IMR-90 (cell line): Measurements from ENCODE around the gene TTC7B. TPM values are rescaled to one million over a fixed set of nuclear protein-coding genes. Genes with fewer than 3 reads are reported as not detected.

ENCODE experiments used
- ATAC-seq: fragments of 200-7000 bp; cut with Tn5 transposase; 2 replicates; pipeline ENCODE4 v1.9.1; 2020; ENCODE audit warnings: low read depth, mild to moderate bottlenecking, moderate library complexity
- BruUV-seq: library from RNA; stranded (reverse); fragments of 400-500 nt; replicated peaks from 2 replicates; lab custom pipeline; 2021; lab: Mats Ljungman, UMichigan
- CTCF ChIA-PET: fragments of 300-600 bp; formaldehyde crosslinking; extraction: SDS; loops from one replicate; lab custom pipeline; 2021; ENCODE audit warnings: antibody characterized with exemption; lab: Yijun Ruan, JAX
- POLR2A ChIA-PET: fragments of 300-600 bp; sonication (Branson Sonifier 250); formaldehyde crosslinking; loops from one replicate; lab custom pipeline; 2022; ENCODE audit warnings: antibody characterized with exemption; ENCODE audit not compliant: unreplicated experiment; lab: Charles Lee
- DNase-seq: peaks from one replicate; pipeline ENCODE4 v3.0.0; 2013
- H2AFZ ChIP-seq: replicated peaks from 2 replicates; pipeline ENCODE3; 2013; ENCODE audit warnings: low read length, mild to moderate bottlenecking; ENCODE audit not compliant: poor library complexity
- H2AK5ac ChIP-seq: 2 replicates; pipeline ENCODE4 v1.6.1; 2013; ENCODE audit warnings: low read depth, low read length, inconsistent platforms
- H2AK9ac ChIP-seq: replicated peaks from 2 replicates; pipeline ENCODE3; 2013; ENCODE audit warnings: mild to moderate bottlenecking, low read depth, low read length, moderate library complexity; ENCODE audit not compliant: poor library complexity
- H2BK120ac ChIP-seq: 2 replicates; pipeline ENCODE4 v1.6.1; 2013; ENCODE audit warnings: low read depth, low read length, inconsistent platforms
- H2BK15ac ChIP-seq: 3 replicates; pipeline ENCODE4 v1.6.1; 2013; ENCODE audit warnings: low read depth, low read length, inconsistent platforms
- H2BK20ac ChIP-seq: 2 replicates; pipeline ENCODE4 v1.6.1; 2013; ENCODE audit warnings: low read depth, mild to moderate bottlenecking, inconsistent platforms, low read length, moderate library complexity
- H2BK5ac ChIP-seq: 2 replicates; pipeline ENCODE4 v1.6.1; 2013; ENCODE audit warnings: mild to moderate bottlenecking, low read depth, low read length, inconsistent platforms; ENCODE audit not compliant: poor library complexity, severe bottlenecking
- H3K14ac ChIP-seq: replicated peaks from 2 replicates; pipeline ENCODE4 v1.6.1; 2013; ENCODE audit warnings: low read depth, low read length, inconsistent platforms
- H3K18ac ChIP-seq: 2 replicates; pipeline ENCODE4 v1.6.1; 2013; ENCODE audit warnings: low read depth, low read length, control low read depth
- H3K23ac ChIP-seq: 2 replicates; pipeline ENCODE4 v1.6.1; 2013; ENCODE audit warnings: low read depth, low read length, inconsistent platforms
- H3K27ac ChIP-seq: 2 replicates; pipeline ENCODE4 v1.5.1; 2013; ENCODE audit warnings: mild to moderate bottlenecking, control low read depth, low read length; ENCODE audit not compliant: insufficient read depth
- H3K27me3 ChIP-seq: 2 replicates; pipeline ENCODE4 v1.6.1; 2013; ENCODE audit warnings: low read length; ENCODE audit not compliant: control insufficient read depth, insufficient read depth
- H3K36me3 ChIP-seq: 2 replicates; pipeline ENCODE4 v1.6.1; 2013; ENCODE audit warnings: low read length, mixed read lengths; ENCODE audit not compliant: control insufficient read depth, insufficient read depth
- H3K4ac ChIP-seq: 2 replicates; pipeline ENCODE4 v1.6.1; 2013; ENCODE audit warnings: low read depth, low read length, inconsistent platforms
- H3K4me1 ChIP-seq: 2 replicates; pipeline ENCODE4 v1.6.1; 2013; ENCODE audit warnings: low read length, mixed read lengths; ENCODE audit not compliant: control insufficient read depth, insufficient read depth
- H3K4me2 ChIP-seq: 2 replicates; pipeline ENCODE4 v1.6.1; 2013; ENCODE audit warnings: low read depth, mild to moderate bottlenecking, control low read depth, low read length, moderate library complexity
- H3K4me3 ChIP-seq: 2 replicates; pipeline ENCODE4 v1.5.1; 2013; ENCODE audit warnings: low read depth, mild to moderate bottlenecking, control low read depth, low read length, moderate library complexity; ENCODE audit not compliant: insufficient read depth
- H3K56ac ChIP-seq: 2 replicates; pipeline ENCODE4 v1.6.1; 2013; ENCODE audit warnings: low read length, inconsistent platforms; ENCODE audit not compliant: insufficient read depth; ENCODE audit errors: extremely low read depth
- H3K79me1 ChIP-seq, 2 experiments: 2 replicates each; pipeline ENCODE4 v1.6.1; 2013; ENCODE audit warnings: low read length in 2 of 2, inconsistent platforms in 1 of 2, low read depth in 1 of 2
- H3K9ac ChIP-seq: 2 replicates; pipeline ENCODE4 v1.6.1; 2013; ENCODE audit warnings: low read depth, low read length, control low read depth
- H3K9me1 ChIP-seq: 2 replicates; pipeline ENCODE4 v1.6.1; 2013; ENCODE audit warnings: low read length, inconsistent platforms; ENCODE audit not compliant: insufficient read depth
- H3K9me3 ChIP-seq: 2 replicates; pipeline ENCODE4 v1.6.1; 2013; ENCODE audit warnings: low read length; ENCODE audit not compliant: control insufficient read depth, insufficient read depth
- H4K20me1 ChIP-seq: 2 replicates; pipeline ENCODE4 v1.6.1; 2013; ENCODE audit warnings: low read length, inconsistent platforms; ENCODE audit not compliant: insufficient read depth
- H4K5ac ChIP-seq: 2 replicates; pipeline ENCODE4 v1.6.1; 2013; ENCODE audit warnings: mild to moderate bottlenecking, low read depth, low read length, control low read depth
- H4K8ac ChIP-seq, 2 experiments: 2 replicates each; pipeline ENCODE4 v1.6.1; 2013; ENCODE audit warnings: low read depth in 2 of 2, low read length in 2 of 2, control low read depth in 1 of 2, inconsistent platforms in 1 of 2
- H4K91ac ChIP-seq: 2 replicates; pipeline ENCODE4 v1.6.1; 2013; ENCODE audit warnings: low read depth, low read length, inconsistent platforms; ENCODE audit not compliant: insufficient read depth
- BHLHE40 ChIP-seq: fragments of 150-350 bp; IDR thresholded peaks from 2 replicates; pipeline ENCODE4 v1.6.1; 2016; ENCODE audit warnings: mild to moderate bottlenecking, low read depth, low read length
- CHD1 ChIP-seq: IDR thresholded peaks from 2 replicates; pipeline ENCODE4 v1.6.1; 2012; ENCODE audit warnings: low read depth, low read length, improper control_type of control experiment
- CTCF ChIP-seq: conservative IDR thresholded peaks from 2 replicates; pipeline ENCODE4 v1.5.1; 2012; ENCODE audit warnings: mild to moderate bottlenecking, low read depth, low read length, improper control_type of control experiment
- WGBS, 2 experiments: methylation state at CpG; one replicate each; pipeline versions ENCODE4 v1.1.5 to v1.1.7; 2013; ENCODE audit warnings: missing lambda C conversion rate in 2 of 2; ENCODE audit not compliant: insufficient read length in 1 of 2; ENCODE audit errors: extremely low coverage in 2 of 2; 5-methylcytosine and 5-hydroxymethylcytosine counted together
- dilution Hi-C: fragments of 300-500 bp; cut with HindIII; formaldehyde crosslinking; loops from one replicate; pipeline ENCODE4 v1.14.3; 2018; ENCODE audit warnings: low sequenced_read_pairs; ENCODE audit not compliant: unreplicated experiment
- in situ Hi-C: fragments of 300-500 bp; cut with MboI; formaldehyde crosslinking; loops from 3 replicates; pipeline ENCODE4 v1.14.3; 2019; ENCODE audit warnings: low sequenced_read_pairs, inconsistent platforms, mixed read lengths
- intact Hi-C: fragments of 100-400 bp; cut with micrococcal nuclease; formaldehyde crosslinking; loops from 2 replicates; pipeline ENCODE4 v1.10.0; 2022
- polyA plus RNA-seq, 3 experiments: library from polyadenylated mRNA; depleted of rRNA; stranded (reverse); fragments of >200 nt; gene quantifications; 2 replicates each; pipeline ENCODE4 v1.2.3, GENCODE V29; 2012; ENCODE audit warnings: low replicate concordance in 1 of 3
- total RNA-seq: library from RNA; depleted of rRNA; stranded (reverse); fragments of >200 nt; gene quantifications from 2 replicates; pipeline ENCODE4 v1.2.3, GENCODE V29; 2012

TTC7B gene
- total and polyA plus RNA-seq, 2 of the 4 experiments (the other 2 are of a cell fraction) = 18.1 to 35.3 TPM

DNA sequence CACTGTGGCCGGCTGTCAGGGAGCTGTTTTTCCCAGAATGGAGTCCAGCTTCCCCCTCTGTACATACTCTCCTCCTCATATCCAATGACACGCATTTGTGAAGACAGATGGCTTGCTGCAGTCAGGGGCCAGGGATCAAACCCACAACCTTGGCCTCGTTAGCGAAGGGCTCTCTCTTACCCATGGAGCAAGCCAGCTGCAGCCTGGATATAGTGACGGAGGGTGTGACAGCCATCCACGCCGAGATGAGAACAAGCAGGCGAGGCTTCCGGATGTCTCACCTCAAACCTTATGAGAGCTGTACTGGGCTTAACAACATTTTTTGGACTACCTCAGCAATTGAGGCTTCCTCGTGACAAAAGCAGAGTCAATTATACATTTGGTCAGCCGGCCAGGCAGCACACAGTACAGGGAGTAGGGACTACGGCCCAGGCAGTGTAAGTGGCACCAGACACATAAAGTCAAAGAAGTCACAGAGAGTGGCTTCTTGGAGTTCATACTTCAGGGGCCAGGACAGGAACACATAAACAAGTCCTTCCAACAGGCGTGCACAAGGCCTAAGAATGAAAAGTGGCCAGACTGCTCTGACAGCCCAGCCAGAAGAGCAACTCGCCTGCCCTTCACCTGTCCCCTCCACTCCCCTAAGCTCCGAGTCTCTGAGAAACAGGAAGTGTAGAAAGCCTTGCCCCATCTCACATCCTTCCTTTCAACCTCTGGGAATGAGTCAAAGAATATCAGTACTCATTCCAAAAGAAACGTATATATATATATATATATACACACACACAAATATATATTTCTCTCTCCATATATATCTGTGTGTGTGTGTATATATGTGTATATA is 115.1 kb downstream of the TTC7B start:
- Histone ChIP-seq H2BK5ac (no peak overlapping the region), H2BK20ac (no peak overlapping the region), H3K27ac (no peak overlapping the region), H3K9ac (no peak overlapping the region), H3K4me1 (peaks cover 5% of the 10 kb centered on the region), H3K36me3 (no peaks in the 10 kb centered on the region), H3K27me3 (no peaks in the 10 kb centered on the region), H4K20me1 (no peaks in the 10 kb centered on the region), H3K9me3 (no peaks in the 10 kb centered on the region), H3K79me1 (peaks cover 5 to 10% of the 10 kb centered on the region in 2 experiments; a peak in 3 of 4 replicates), H3K4ac (no peak overlapping the region), H2AK9ac (no peak overlapping the region), H2AK5ac (no peak overlapping the region), H3K56ac (no peak overlapping the region), H2BK120ac (no peak overlapping the region), H4K8ac (no peak overlapping the region), H3K18ac (no peak overlapping the region), H3K4me2 (no peak overlapping the region), H3K4me3 (no peak overlapping the region), H2BK15ac (no peak overlapping the region), H2AFZ (no peak overlapping the region), H3K9me1 (peaks cover 7% of the 10 kb centered on the region; the same call in 1 of the 2 replicates), H3K23ac (no peak overlapping the region), H4K5ac (no peak overlapping the region), H3K14ac (no peak overlapping the region), H4K91ac (no peak overlapping the region)
- ChIA-PET CTCF (no interaction called here), POLR2A (no interaction called here)
- no TSS peak for BruUV-seq
- intact Hi-C loops = no loop called here
- DNase-seq (no peak), ATAC-seq (no peak)
- dilution Hi-C loops = no loop called here
- WGBS, 2 experiments = 100% methylated on average over 4 of the region's 16 CpGs; no CpG with 5 or more reads in 1 of the 2 experiments
- TF ChIP-seq CTCF = no peak
- no peak for TF ChIP-seq CHD1
- no peak for TF ChIP-seq BHLHE40
- in situ Hi-C loops = no loop called here
